Activated T-helper 2 cell treated with anti-CD3 and anti-CD28 coated beads, Interferon-gamma antibody, Interleukin-2, Interleukin-4, amounts not matched to agents 10 μg/mL and 5 μg/mL and 100 μg/mL, durations not matched to agents 14 hours and 24 hours and 36 hours (primary cell): Measurements from ENCODE around the gene PRKAG2. TPM values are rescaled to one million over a fixed set of nuclear protein-coding genes. Genes with fewer than 3 reads are reported as not detected.

Experiments used
- DNase-seq: peaks from one replicate; pipeline ENCODE4 v3.0.0; 2021; ENCODE audit warnings: low spot score
- H3K27ac Mint-ChIP-seq: one replicate; pipeline ENCODE4 v1.8.0; 2021; ENCODE audit warnings: mixed read lengths
- H3K27me3 Mint-ChIP-seq: one replicate; pipeline ENCODE4 v1.8.0; 2021; ENCODE audit warnings: low read depth, mixed read lengths
- H3K36me3 Mint-ChIP-seq: one replicate; pipeline ENCODE4 v1.8.0; 2021; ENCODE audit warnings: low read depth, mixed read lengths
- H3K4me1 Mint-ChIP-seq: one replicate; pipeline ENCODE4 v1.8.0; 2021; ENCODE audit warnings: low read depth, mixed read lengths
- H3K4me3 Mint-ChIP-seq: one replicate; pipeline ENCODE4 v1.8.0; 2021; ENCODE audit warnings: low read depth, mild to moderate bottlenecking, moderate library complexity, mixed read lengths
- H3K9me3 Mint-ChIP-seq: one replicate; pipeline ENCODE4 v1.8.0; 2021; ENCODE audit warnings: mixed read lengths
- intact Hi-C: fragments of 100-400 bp; cut with micrococcal nuclease; formaldehyde crosslinking; loops from one replicate; pipeline ENCODE4 v1.15.1; 2023
- total RNA-seq: library from RNA; stranded (reverse); gene quantifications from 2 replicates; pipeline ENCODE4 v1.2.3, GENCODE V29; 2022

The PRKAG2 gene
- total RNA-seq, 1 donor from 2014 or later: 14.9 TPM

- intact Hi-C loops: no loop called here
- Mint-ChIP-seq H3K4me1 (peaks cover 8% of the 10 kb centered on the region), H3K4me3 (no peak overlapping the region), H3K36me3 (no peaks in the 10 kb centered on the region), H3K9me3 (no peaks in the 10 kb centered on the region), H3K27ac (no peak overlapping the region), H3K27me3 (peaks cover 2% of the 10 kb centered on the region)
- no peak for DNase-seq
Measured at GRCh38 chr7:151872531-151873401, 4.1 kb downstream of the PRKAG2 start.

- peaks cover 8% of the 10 kb centered on the region for H3K4me1 Mint-ChIP-seq
- no peak overlapping the region for H3K4me3 Mint-ChIP-seq
- intact Hi-C loops: no loop called here
Measured at GRCh38 chr7:151871904-151872303, 5.0 kb downstream of the PRKAG2 start.

GRCh38 chr7:151871189-151871735 is 5.7 kb downstream of the PRKAG2 start:
- H3K36me3 Mint-ChIP-seq: no peaks in the 10 kb centered on the region
- H3K27me3 Mint-ChIP-seq: peaks cover 2% of the 10 kb centered on the region
- no peak overlapping the region for H3K4me3 Mint-ChIP-seq
- H3K4me1 Mint-ChIP-seq: peaks cover 6% of the 10 kb centered on the region
- no peak for DNase-seq
- no peak overlapping the region for H3K27ac Mint-ChIP-seq
- intact Hi-C loops: no loop called here
- H3K9me3 Mint-ChIP-seq: no peaks in the 10 kb centered on the region

More at GRCh38 chr7:151871904-151872303, 5.0 kb downstream of the PRKAG2 start:
- peaks cover 2% of the 10 kb centered on the region for H3K27me3 Mint-ChIP-seq
- H3K9me3 Mint-ChIP-seq: no peaks in the 10 kb centered on the region
- no peaks in the 10 kb centered on the region for H3K36me3 Mint-ChIP-seq
- H3K27ac Mint-ChIP-seq: no peak overlapping the region
- no peak for DNase-seq

- Mint-ChIP-seq H3K9me3 (no peaks in the 10 kb centered on the region), H3K4me3 (no peak overlapping the region), H3K27ac (no peak overlapping the region), H3K4me1 (peaks cover 5% of the 10 kb centered on the region), H3K36me3 (no peaks in the 10 kb centered on the region), H3K27me3 (no peaks in the 10 kb centered on the region)
- DNase-seq: no peak
- intact Hi-C loops: no loop called here
Measured at GRCh38 chr7:151869968-151870918, 6.7 kb downstream of the PRKAG2 start.

DNA sequence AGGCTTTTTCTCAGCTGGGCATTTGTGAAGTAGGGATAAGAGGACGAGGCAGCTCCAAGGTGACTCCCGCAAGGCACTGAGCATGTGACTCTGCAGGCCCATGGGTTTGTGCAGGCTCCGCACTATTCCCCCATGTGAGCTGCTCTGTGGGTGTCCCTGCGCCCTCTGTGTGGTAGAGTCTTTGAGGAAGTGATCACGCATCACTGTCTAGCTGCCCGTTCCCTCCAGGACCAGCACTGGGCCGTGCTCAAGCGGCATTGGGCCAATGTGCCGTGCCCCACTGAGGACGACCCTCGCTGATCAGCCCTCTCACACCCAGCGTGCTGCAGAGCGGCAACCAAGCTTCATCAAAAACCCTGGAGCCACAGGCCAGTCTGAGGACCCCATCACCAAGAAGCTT is 7.5 kb downstream of the PRKAG2 start:
- H3K9me3 Mint-ChIP-seq: no peaks in the 10 kb centered on the region
- H3K4me1 Mint-ChIP-seq: no peaks in the 10 kb centered on the region
- intact Hi-C loops: no loop called here
- H3K27me3 Mint-ChIP-seq: no peaks in the 10 kb centered on the region
- H3K4me3 Mint-ChIP-seq: no peak overlapping the region
- no peaks in the 10 kb centered on the region for H3K36me3 Mint-ChIP-seq
- DNase-seq: no peak
- H3K27ac Mint-ChIP-seq: no peak overlapping the region

DNA sequence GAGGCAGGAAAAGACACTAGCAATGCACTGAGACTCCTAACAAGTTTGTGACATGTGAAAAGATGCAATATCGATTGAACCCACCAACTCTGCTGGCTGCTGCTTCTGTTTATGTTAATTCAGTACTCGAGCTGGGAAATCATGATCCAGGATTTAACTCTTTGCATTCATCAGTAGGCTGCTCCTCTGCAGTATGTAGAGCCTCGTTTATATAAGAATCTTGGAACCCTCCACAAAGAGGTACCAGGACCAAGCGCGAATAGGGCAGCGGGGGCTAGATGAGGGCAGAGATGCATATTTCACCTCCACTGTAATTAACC is 7.8 kb downstream of the PRKAG2 start:
- DNase-seq: no peak
- Mint-ChIP-seq H3K27ac (no peak overlapping the region), H3K4me1 (no peaks in the 10 kb centered on the region), H3K4me3 (no peak overlapping the region), H3K9me3 (no peaks in the 10 kb centered on the region), H3K27me3 (no peaks in the 10 kb centered on the region), H3K36me3 (no peaks in the 10 kb centered on the region)
- intact Hi-C loops: no loop called here

GRCh38 chr7:151868396-151869108 is 8.4 kb downstream of the PRKAG2 start:
- no peaks in the 10 kb centered on the region for H3K9me3 Mint-ChIP-seq
- H3K36me3 Mint-ChIP-seq: no peaks in the 10 kb centered on the region
- no peak for DNase-seq
- no peaks in the 10 kb centered on the region for H3K27me3 Mint-ChIP-seq
- intact Hi-C loops: no loop called here
- H3K4me3 Mint-ChIP-seq: no peak overlapping the region
- H3K27ac Mint-ChIP-seq: no peak overlapping the region
- no peaks in the 10 kb centered on the region for H3K4me1 Mint-ChIP-seq

GRCh38 chr7:151867912-151868311 is 9.0 kb downstream of the PRKAG2 start:
- Mint-ChIP-seq H3K4me3 (no peak overlapping the region), H3K36me3 (no peaks in the 10 kb centered on the region), H3K27ac (no peak overlapping the region), H3K9me3 (no peaks in the 10 kb centered on the region), H3K27me3 (no peaks in the 10 kb centered on the region), H3K4me1 (no peaks in the 10 kb centered on the region)
- DNase-seq: no peak
- intact Hi-C loops: no loop called here

- DNase-seq: no peak
- no peak overlapping the region for H3K4me3 Mint-ChIP-seq
- H3K36me3 Mint-ChIP-seq: no peaks in the 10 kb centered on the region
- intact Hi-C loops: no loop called here
- H3K27me3 Mint-ChIP-seq: no peaks in the 10 kb centered on the region
- no peaks in the 10 kb centered on the region for H3K4me1 Mint-ChIP-seq
- H3K27ac Mint-ChIP-seq: no peak overlapping the region
- H3K9me3 Mint-ChIP-seq: no peaks in the 10 kb centered on the region
Measured at GRCh38 chr7:151866761-151867655, 9.9 kb downstream of the PRKAG2 start.

GRCh38 chr7:151866028-151866427 is 10.9 kb downstream of the PRKAG2 start:
- no peak for DNase-seq
- intact Hi-C loops: no loop called here
- Mint-ChIP-seq H3K9me3 (no peaks in the 10 kb centered on the region), H3K4me3 (no peak overlapping the region), H3K4me1 (no peaks in the 10 kb centered on the region), H3K36me3 (no peaks in the 10 kb centered on the region), H3K27me3 (no peaks in the 10 kb centered on the region), H3K27ac (no peak overlapping the region)

GRCh38 chr7:151865070-151865670 is 11.7 kb downstream of the PRKAG2 start:
- Mint-ChIP-seq H3K27me3 (no peaks in the 10 kb centered on the region), H3K36me3 (no peaks in the 10 kb centered on the region), H3K27ac (no peak overlapping the region), H3K9me3 (no peaks in the 10 kb centered on the region), H3K4me3 (no peak overlapping the region), H3K4me1 (no peaks in the 10 kb centered on the region)
- intact Hi-C loops: no loop called here
- no peak for DNase-seq
